DOHH2 (cell line): ENCODE results near the gene FAM131C.

ENCODE experiments used
- EZH2phosphoT487 ChIP-seq: fragments of 200-600 bp; sonication (generic); IDR thresholded peaks from 2 replicates; pipeline ENCODE4 v1.6.1; 2017; ENCODE audit warnings: borderline replicate concordance, mild to moderate bottlenecking, antibody characterized with exemption, low read length, moderate library complexity, mixed read lengths
- TF ChIP-seq, protein P1 (sequence below): fragments of 200-600 bp; sonication (generic); IDR thresholded peaks from one replicate; pipeline ENCODE4 v1.5.1; 2014; ENCODE audit warnings: antibody characterized with exemption, mild to moderate bottlenecking, low read depth, low read length; ENCODE audit not compliant: poor library complexity, severe bottlenecking

DNA sequence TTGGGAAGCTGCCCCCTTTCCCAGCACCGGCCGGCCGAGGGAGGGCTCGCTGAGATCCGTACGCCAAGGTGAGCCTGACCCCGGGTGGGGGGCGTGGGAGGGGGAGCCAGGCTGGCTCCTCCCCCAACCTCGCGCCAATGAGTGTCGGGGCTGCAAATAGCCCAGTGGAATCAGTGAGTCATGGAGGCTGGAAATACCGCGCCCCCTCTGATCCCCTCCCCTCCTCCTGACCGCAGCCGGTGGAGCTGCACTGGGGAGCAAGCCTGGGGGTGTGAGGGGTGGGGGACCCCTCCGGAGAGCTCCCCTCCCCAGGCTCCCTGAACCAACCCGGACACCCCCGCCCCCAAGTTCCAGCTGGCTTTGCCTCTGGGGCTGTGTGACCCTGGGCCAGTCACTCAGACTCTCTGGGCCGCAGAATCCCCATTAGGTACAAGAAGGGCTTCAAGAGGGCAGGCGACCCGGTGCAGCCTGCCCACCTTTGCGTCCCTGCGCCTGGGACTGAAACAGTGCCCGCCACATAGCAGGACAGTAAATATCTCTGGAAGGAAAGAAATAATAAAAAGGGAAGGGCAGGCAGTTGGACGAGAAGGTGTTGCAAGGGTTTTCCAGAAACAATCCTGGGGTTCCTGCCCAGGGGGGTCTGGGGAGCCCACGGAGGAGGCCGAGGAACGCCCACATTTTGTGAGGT lies 60.1 kb downstream of the FAM131C start:
- TF ChIP-seq, protein P1, sequence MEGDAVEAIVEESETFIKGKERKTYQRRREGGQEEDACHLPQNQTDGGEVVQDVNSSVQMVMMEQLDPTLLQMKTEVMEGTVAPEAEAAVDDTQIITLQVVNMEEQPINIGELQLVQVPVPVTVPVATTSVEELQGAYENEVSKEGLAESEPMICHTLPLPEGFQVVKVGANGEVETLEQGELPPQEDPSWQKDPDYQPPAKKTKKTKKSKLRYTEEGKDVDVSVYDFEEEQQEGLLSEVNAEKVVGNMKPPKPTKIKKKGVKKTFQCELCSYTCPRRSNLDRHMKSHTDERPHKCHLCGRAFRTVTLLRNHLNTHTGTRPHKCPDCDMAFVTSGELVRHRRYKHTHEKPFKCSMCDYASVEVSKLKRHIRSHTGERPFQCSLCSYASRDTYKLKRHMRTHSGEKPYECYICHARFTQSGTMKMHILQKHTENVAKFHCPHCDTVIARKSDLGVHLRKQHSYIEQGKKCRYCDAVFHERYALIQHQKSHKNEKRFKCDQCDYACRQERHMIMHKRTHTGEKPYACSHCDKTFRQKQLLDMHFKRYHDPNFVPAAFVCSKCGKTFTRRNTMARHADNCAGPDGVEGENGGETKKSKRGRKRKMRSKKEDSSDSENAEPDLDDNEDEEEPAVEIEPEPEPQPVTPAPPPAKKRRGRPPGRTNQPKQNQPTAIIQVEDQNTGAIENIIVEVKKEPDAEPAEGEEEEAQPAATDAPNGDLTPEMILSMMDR: no peak
- TF ChIP-seq EZH2phosphoT487: no peak
